K562 (cell line): Measurements from ENCODE around the gene ZNF280C. TPM values are rescaled to one million over a fixed set of nuclear protein-coding genes. Genes with fewer than 3 reads are reported as not detected.

ENCODE experiments used
- ATAC-seq: fragments of 200-7000 bp; cut with Tn5 transposase; 3 replicates; pipeline ENCODE4 v1.9.1; 2020; ENCODE audit warnings: moderate library complexity
- Bru-seq: library from RNA; stranded (reverse); fragments of 400-500 nt; gene quantifications from one replicate; lab custom pipeline; 2021; lab: Mats Ljungman, UMichigan
- BruChase-seq, 2 experiments: library from RNA; stranded (reverse); fragments of 400-500 nt; gene quantifications; one replicate each; lab custom pipeline; 2021; lab: Mats Ljungman, UMichigan
- BruUV-seq: library from RNA; stranded (reverse); fragments of 400-500 nt; replicated peaks from 2 replicates; lab custom pipeline; 2021; lab: Mats Ljungman, UMichigan
- CTCF ChIA-PET: fragments of 300-600 bp; formaldehyde crosslinking; extraction: SDS; loops from one replicate; lab custom pipeline; 2021; ENCODE audit warnings: low intra/inter-chr PET ratio; lab: Yijun Ruan, JAX
- POLR2A ChIA-PET: fragments of 300-600, 350-650 bp; sonication (Branson Sonifier 250); formaldehyde crosslinking; extraction: SDS; loops from one replicate; lab custom pipeline; 2021; ENCODE audit warnings: antibody characterized with exemption, inconsistent platforms; lab: Yijun Ruan, JAX
- DNase-seq, 4 experiments: peaks; one replicate each; pipeline versions ENCODE4 v3.0.0 to v3.0.0-alpha.2; 2011 to 2018; ENCODE audit warnings: low spot score in 3 of 4, mixed read lengths in 3 of 4; ENCODE audit errors: extremely low read depth in 1 of 4
- FAIRE-seq: peaks from 2 replicates; lab custom pipeline; 2011; peaks lifted over from hg19 to GRCh38; lab: Jason Lieb, UNC
- H2AFZ ChIP-seq: 2 replicates; pipeline ENCODE4 v1.6.0; 2011; ENCODE audit warnings: low read depth, low read length, control low read depth, inconsistent platforms
- H3K27ac ChIP-seq: fragments of 200-600 bp; 3 replicates; pipeline ENCODE4 v1.8.0; 2011; ENCODE audit warnings: low read depth, mild to moderate bottlenecking, control low read depth, inconsistent platforms, low read length, moderate library complexity, mixed read lengths; ENCODE audit errors: extremely low read depth
- H3K27me3 ChIP-seq, 2 experiments: fragments of 300-600 bp in 1 of 2; 2 replicates in 1 of 2; 3 replicates in 1 of 2; pipeline versions ENCODE4 v1.6.0 to v1.8.0; 2011; ENCODE audit warnings: inconsistent platforms in 2 of 2, low read length in 2 of 2, mild to moderate bottlenecking in 1 of 2, mixed read lengths in 1 of 2, moderate library complexity in 1 of 2; ENCODE audit not compliant: control insufficient read depth in 2 of 2, insufficient read depth in 2 of 2
- H3K36me3 ChIP-seq: fragments of 300-600 bp; 3 replicates; pipeline ENCODE4 v1.8.0; 2011; ENCODE audit warnings: mild to moderate bottlenecking, low read length, inconsistent platforms; ENCODE audit not compliant: control insufficient read depth, insufficient read depth
- H3K4me1 ChIP-seq, 2 experiments: fragments of 200-600 bp in 1 of 2; replicated peaks in 1 of 2; 2 replicates in 1 of 2; 3 replicates in 1 of 2; pipeline versions ENCODE4 v1.5.1 to v1.8.0; 2011; ENCODE audit warnings: inconsistent platforms in 2 of 2, low read length in 2 of 2, mild to moderate bottlenecking in 1 of 2, mixed read lengths in 1 of 2, moderate library complexity in 1 of 2; ENCODE audit not compliant: control insufficient read depth in 2 of 2, insufficient read depth in 2 of 2
- H3K4me2 ChIP-seq: 2 replicates; pipeline ENCODE4 v1.6.1; 2011; ENCODE audit warnings: low read length, control low read depth, inconsistent platforms, mixed read lengths; ENCODE audit not compliant: insufficient read depth
- H3K4me3 ChIP-seq: fragments of 200-600 bp; sonication (generic), shearing (Covaris generic); 2 replicates; pipeline ENCODE4 v1.5.1; 2016; ENCODE audit warnings: control low read depth, inconsistent platforms
- H3K79me2 ChIP-seq: fragments of 200-600 bp; 3 replicates; pipeline ENCODE4 v1.8.0; 2011; ENCODE audit warnings: low read length, inconsistent platforms; ENCODE audit not compliant: control insufficient read depth, insufficient read depth
- H3K9ac ChIP-seq, 2 experiments: 2 replicates each; pipeline versions ENCODE4 v1.6.0 to v1.6.1; 2011; ENCODE audit warnings: low read depth in 2 of 2, low read length in 2 of 2, control low read depth in 1 of 2, inconsistent platforms in 1 of 2, mild to moderate bottlenecking in 1 of 2, mixed read lengths in 1 of 2; ENCODE audit not compliant: insufficient read depth in 1 of 2
- H3K9me1 ChIP-seq: one replicate; pipeline ENCODE4 v1.6.0; 2011; ENCODE audit warnings: inconsistent platforms, mild to moderate bottlenecking, low read length, moderate library complexity; ENCODE audit not compliant: control insufficient read depth, insufficient read depth
- H3K9me3 ChIP-seq: replicated peaks from 2 replicates; pipeline ENCODE4 v1.5.1; 2011; ENCODE audit warnings: low read depth, low read length, inconsistent platforms; ENCODE audit not compliant: control insufficient read depth, insufficient read depth
- H4K20me1 ChIP-seq: replicated peaks from 2 replicates; pipeline ENCODE4 v1.6.1; 2011; ENCODE audit warnings: low read length, inconsistent platforms, mixed read lengths; ENCODE audit not compliant: control insufficient read depth, insufficient read depth
- BDP1 ChIP-seq: IDR thresholded peaks from 3 replicates; pipeline ENCODE4 v1.6.1; 2011; ENCODE audit not compliant: insufficient read length, insufficient read depth
- CBX3 ChIP-seq, 2 experiments: IDR thresholded peaks; 1 replicate in 1 of 2; 2 replicates in 1 of 2; pipeline ENCODE4 v1.6.1; 2012; ENCODE audit warnings: inconsistent platforms in 2 of 2, low read length in 2 of 2, borderline replicate concordance in 1 of 2, control low read depth in 1 of 2
- CXXC5 ChIP-seq: fragments of 250-450 bp; sonication (Bioruptor Pico); IDR thresholded peaks from 2 replicates; pipeline ENCODE4 v1.8.0; 2022; ENCODE audit warnings: inconsistent platforms, mild to moderate bottlenecking, moderate library complexity
- EHMT2 ChIP-seq: fragments of 450-650 bp; IDR thresholded peaks from 2 replicates; pipeline ENCODE4 v1.6.1; 2018; ENCODE audit warnings: antibody characterized with exemption
- FOXJ2 ChIP-seq: fragments of 200-800 bp; sonication (Bioruptor generic); IDR thresholded peaks from 2 replicates; pipeline ENCODE4 v1.6.1; 2016; ENCODE audit warnings: missing genetic modification characterization, missing compliant biosample characterization
- GTF2F1 ChIP-seq: IDR thresholded peaks from 2 replicates; pipeline ENCODE4 v1.6.1; 2011; ENCODE audit warnings: low read depth, low read length, improper control_type of control experiment
- KLF13 ChIP-seq: fragments of 450-650 bp; IDR thresholded peaks from 2 replicates; pipeline ENCODE4 v1.6.1; 2016; ENCODE audit warnings: missing genetic modification characterization, low read depth, mild to moderate bottlenecking, missing compliant biosample characterization, moderate library complexity, borderline replicate concordance
- NR4A1 ChIP-seq, 2 experiments: fragments of 250-450 bp in 1 of 2; fragments of 450-650 bp in 1 of 2; sonication (Bioruptor Pico) in 1 of 2; IDR thresholded peaks; 2 replicates each; pipeline versions ENCODE4 v1.4.0 to v1.6.1; 2016 to 2020; ENCODE audit warnings: mild to moderate bottlenecking in 2 of 2, missing compliant biosample characterization in 1 of 2, missing genetic modification characterization in 1 of 2, moderate library complexity in 1 of 2
- PHF8 ChIP-seq: fragments of 200-600 bp; sonication (generic); IDR thresholded peaks from 2 replicates; pipeline ENCODE4 v1.6.1; 2012; ENCODE audit warnings: mixed run types, mild to moderate bottlenecking, inconsistent platforms, low read length, moderate library complexity, borderline replicate concordance
- RNF2 ChIP-seq: sonication (generic); IDR thresholded peaks from 2 replicates; pipeline ENCODE4 v1.6.1; 2016
- SMAD1 ChIP-seq: fragments of 150-350 bp; IDR thresholded peaks from 2 replicates; pipeline ENCODE4 v1.6.1; 2014; ENCODE audit warnings: low read length, low read depth; ENCODE audit not compliant: partially characterized antibody
- ZC3H8 ChIP-seq: fragments of 450-650 bp; IDR thresholded peaks from 2 replicates; pipeline ENCODE4 v1.6.1; 2017
- ZNF263 ChIP-seq: sonication (generic); formaldehyde crosslinking; IDR thresholded peaks from 2 replicates; pipeline ENCODE4 v1.8.0; 2022; ENCODE audit warnings: mild to moderate bottlenecking, missing genetic modification reagents, borderline replicate concordance
- WGBS: fragments of 100-300 bp; shearing (Covaris generic); methylation state at CpG from one replicate; pipeline ENCODE4 v1.1.6; 2016; ENCODE audit warnings: low coverage, mixed read lengths; ENCODE audit not compliant: insufficient coverage; ENCODE audit errors: missing lambda C conversion rate; 5-methylcytosine and 5-hydroxymethylcytosine counted together
- in situ Hi-C: fragments of 300-500 bp; cut with MboI; formaldehyde crosslinking; loops from 4 replicates; pipeline ENCODE4 v1.15.0; 2018; ENCODE audit warnings: inconsistent platforms, mixed read lengths
- intact Hi-C: fragments of 100-400 bp; cut with micrococcal nuclease; formaldehyde crosslinking; loops from 2 replicates; pipeline ENCODE4 v1.14.2; 2022
- long read RNA-seq, 3 experiments: library from polyadenylated mRNA in 2 of 3; library from RNA in 1 of 3; unstranded in 2 of 3; stranded (forward) in 1 of 3; transcript quantifications; one replicate each; pipeline ENCODE4 v2.0.0, GENCODE V29; 2019 to 2022
- polyA minus RNA-seq, 3 experiments: library from RNA; depleted of rRNA, polyadenylated mRNA; stranded (reverse); fragments of >200 nt; gene quantifications; 2 replicates each; pipeline ENCODE4 v1.2.3, GENCODE V29; 2011
- polyA plus RNA-seq, 8 experiments: library from polyadenylated mRNA; depleted of rRNA in 4 of 8; stranded (reverse) in 5 of 8; unstranded in 3 of 8; fragments of >200 nt; fragmentation: Nextera tagmentation in 2 of 8; fragmentation: Illumina TruSeq in 1 of 8; extraction: Ambion mirVana in 2 of 8; extraction: Trizol in 1 of 8; gene quantifications; 2 replicates each; pipeline versions ENCODE4 v1.2.1 to v1.2.3, GENCODE V29; 2011 to 2014; ENCODE audit warnings: inconsistent platforms in 1 of 8, missing spikeins in 1 of 8
- total RNA-seq, 7 experiments: library from RNA; depleted of rRNA in 6 of 7; stranded (reverse); fragments of >200 nt in 6 of 7; fragmentation: Illumina TruSeq in 2 of 7; extraction: Trizol in 2 of 7; gene quantifications; 2 replicates each; pipeline versions ENCODE4 v1.2.1 to v1.2.3, GENCODE V29; 2011 to 2021; ENCODE audit warnings: low replicate concordance in 1 of 7
- TF ChIP-seq, protein P1 (sequence below): fragments of 450-650 bp; formaldehyde crosslinking; IDR thresholded peaks from 2 replicates; pipeline ENCODE4 v1.4.0; 2022; ENCODE audit warnings: missing genetic modification characterization

The ZNF280C gene
- 3.2 and 11.5 TPM in 2 replicates for total RNA-seq (2011; cell fraction: chromatin; rRNA removed; ENCODE audit: low replicate concordance)
- 1.3 and 1.8 TPM in 2 replicates for total RNA-seq (2011; cell fraction: nucleolus; rRNA removed)
- 4.5 and 8.2 TPM in 2 replicates for total RNA-seq (2011; cell fraction: nucleoplasm; rRNA removed)
- 2.5 and 3.2 TPM in 2 replicates for total RNA-seq (2014; rRNA removed)
- 7.6 and 7.7 TPM in 2 replicates for total RNA-seq (2014; rRNA removed; fragmentation: Illumina TruSeq; extraction: Trizol)
- 6.9 and 7.1 TPM in 2 replicates for total RNA-seq (2015; rRNA removed; fragmentation: Illumina TruSeq; extraction: Trizol)
- 4.5 and 4.8 TPM in 2 replicates for total RNA-seq (2021)
- polyA plus RNA-seq (2011; rRNA removed), result 6.6 and 8.3 TPM in 2 replicates
- polyA plus RNA-seq (2011; cell fraction: cytosol; rRNA removed), result 2.2 and 3.6 TPM in 2 replicates
- polyA plus RNA-seq (2011; cell fraction: nucleus; rRNA removed), result 2.8 and 3.5 TPM in 2 replicates
- 1.2 and 1.7 TPM in 2 replicates for polyA plus RNA-seq (2012)
- polyA plus RNA-seq (2014; fragmentation: Illumina TruSeq; extraction: Trizol), result 3.2 and 4.4 TPM in 2 replicates
- 1 to 10 TPM; 1.6 to 1.8 TPM for polyA plus RNA-seq (2014; fragmentation: Nextera tagmentation; extraction: Ambion mirVana)
- polyA plus RNA-seq (2014; rRNA removed), result 3.6 and 4.8 TPM in 2 replicates
- polyA minus RNA-seq (2011; rRNA and poly(A)+ RNA removed), result 13.4 and 14.7 TPM in 2 replicates
- 2.9 and 3.9 TPM in 2 replicates for polyA minus RNA-seq (2011; cell fraction: cytosol; rRNA and poly(A)+ RNA removed)
- 2.2 and 5.0 TPM in 2 replicates for polyA minus RNA-seq (2011; cell fraction: nucleus; rRNA and poly(A)+ RNA removed)
- Bru-seq, nascent RNA, result percentile 75 among the genes with signal in this experiment
- BruChase-seq, experiment 1, labeled RNA remaining after a 2-hour chase, result percentile 74 among the genes with signal in this experiment
- percentile 75 among the genes with signal in this experiment for BruChase-seq, experiment 2, labeled RNA remaining after a 6-hour chase
- long read RNA-seq, experiment 1, full-length matches to known transcripts, result 1 of 7 reads
- long read RNA-seq, experiment 1, partial matches to known transcripts, result 2 of 7 reads
- long read RNA-seq, experiment 1, other reads (novel, unspliced or antisense), result 4 of 7 reads
- long read RNA-seq, experiment 2, partial matches to known transcripts, result 0 of 2 reads
- long read RNA-seq, experiment 2, other reads (novel, unspliced or antisense), result 2 of 2 reads
- long read RNA-seq, experiment 3, partial matches to known transcripts, result 1 of 1 reads
- long read RNA-seq, experiment 3, other reads (novel, unspliced or antisense), result 0 of 1 reads

- Histone ChIP-seq H3K79me2 (peaks cover 32% of the 10 kb centered on the region), H3K4me3 (peak within 1 kb of the TSS; percentile 90), H3K9me3 (peaks cover 7% of the 10 kb centered on the region), H3K9me1 (no peaks in the 10 kb centered on the region), H3K27me3 (no peaks in the 10 kb centered on the region), H2AFZ (peak within 1 kb of the TSS; percentile 83), H3K27ac (peak within 1 kb of the TSS; percentile 93), H3K4me2 (peak within 1 kb of the TSS; percentile 96), H3K36me3 (no peaks in the 10 kb centered on the region), H3K9ac (peak within 1 kb of the TSS; percentile 86 to 95), H3K4me1 (peaks cover 4 to 8% of the 10 kb centered on the region in 2 experiments; a peak in 4 of 5 replicates), H4K20me1 (no peaks in the 10 kb centered on the region)
- ATAC-seq, result peak; percentile 97
- FAIRE-seq, result peak; percentile 94
- in situ Hi-C loops, result no loop called here
- intact Hi-C loops, result loop anchor here (5.0 kb wide), 1 partner anchor 181 kb away; no protein-coding TSS in a partner anchor
- WGBS, result 4% methylated on average over 27 of the region's 59 CpGs
- CTCF ChIA-PET, result interaction anchor here (0.7 kb wide), 1 partner anchor 141 kb away, joined by 3 read pairs; no protein-coding TSS in a partner anchor
- POLR2A ChIA-PET, result interaction anchor here (0.5 to 1.0 kb wide), 8 partner anchors 12 to 699 kb away, joined by 3 to 4 read pairs (median 3); partner anchors contain the start of gene SLC25A14
- BruUV-seq, result no TSS peak
- DNase-seq, result peak; percentile 92 to 97 (median 92)
- peak; percentile 71; the same call in 1 of the 2 replicates for TF ChIP-seq GTF2F1
- TF ChIP-seq ZC3H8, result 0 out of 2 replicates have a peak, but pooled peaks have one; percentile 49
- peak; percentile 84 for TF ChIP-seq PHF8
- no peak for TF ChIP-seq SMAD1
- no peak for TF ChIP-seq FOXJ2 (tag)
- TF ChIP-seq KLF13 (tag), result 0 out of 2 replicates have a peak, but pooled peaks have one; percentile 28
- no peak for TF ChIP-seq NR4A1 (CRISPR knock-in tag; IDR thresholded peaks at IDR 0.05)
- TF ChIP-seq NR4A1 (tag; IDR thresholded peaks at IDR 0.05), result peak; percentile 76
- TF ChIP-seq, protein P1, sequence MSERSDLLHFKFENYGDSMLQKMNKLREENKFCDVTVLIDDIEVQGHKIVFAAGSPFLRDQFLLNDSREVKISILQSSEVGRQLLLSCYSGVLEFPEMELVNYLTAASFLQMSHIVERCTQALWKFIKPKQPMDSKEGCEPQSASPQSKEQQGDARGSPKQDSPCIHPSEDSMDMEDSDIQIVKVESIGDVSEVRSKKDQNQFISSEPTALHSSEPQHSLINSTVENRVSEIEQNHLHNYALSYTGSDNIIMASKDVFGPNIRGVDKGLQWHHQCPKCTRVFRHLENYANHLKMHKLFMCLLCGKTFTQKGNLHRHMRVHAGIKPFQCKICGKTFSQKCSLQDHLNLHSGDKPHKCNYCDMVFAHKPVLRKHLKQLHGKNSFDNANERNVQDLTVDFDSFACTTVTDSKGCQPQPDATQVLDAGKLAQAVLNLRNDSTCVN (CRISPR knock-in tag), result no peak
- peak; percentile 91 for TF ChIP-seq CXXC5 (CRISPR knock-in tag)
- peak in 1 of 2 experiments; percentile 86; a peak in 2 of 3 replicates for TF ChIP-seq CBX3 (IDR thresholded peaks at IDR 0.05; ENCODE audit: borderline replicate concordance in 1 of 2, low read length in 2 of 2)
- TF ChIP-seq BDP1, result no peak
- TF ChIP-seq EHMT2, result no peak
- TF ChIP-seq ZNF263, result peak; percentile 95
- peak; percentile 89 for TF ChIP-seq RNF2
Observed at GRCh38 chrX:130268449-130269170, at the start of gene ZNF280C. ZNF280C (minus strand) TSS chrX:130268899; CDS start chrX:130260449, 8,450 bp downstream.
